Right lung (tissue), 5 donors: ENCODE data around the gene CAT. TPM values are rescaled to one million over a fixed set of nuclear protein-coding genes. Genes with fewer than 3 reads are reported as not detected.
"Not testable (repeated sequence)": the region's sequence is repeated elsewhere in the genome, so short reads cannot be mapped to it uniquely, and the experiment has no call there.

Source experiments
- DNase-seq, 2 donors: peaks; one replicate each; pipeline ENCODE4 v3.0.0-alpha.2; 2013
- polyA plus RNA-seq, 5 donors: library from polyadenylated mRNA; unstranded; fragments of 120-200 nt; gene quantifications; one replicate each; pipeline versions ENCODE4 v1.2.1 to v1.2.3, GENCODE V29; 2013; ENCODE audit warnings: inconsistent platforms in 1 of 5, low replicate concordance in 1 of 5; ENCODE audit not compliant: insufficient read length in 5 of 5, insufficient read depth in 1 of 5

CAT gene
- polyA plus RNA-seq, 5 donors: 186 to 238 (median 218) TPM

DNA sequence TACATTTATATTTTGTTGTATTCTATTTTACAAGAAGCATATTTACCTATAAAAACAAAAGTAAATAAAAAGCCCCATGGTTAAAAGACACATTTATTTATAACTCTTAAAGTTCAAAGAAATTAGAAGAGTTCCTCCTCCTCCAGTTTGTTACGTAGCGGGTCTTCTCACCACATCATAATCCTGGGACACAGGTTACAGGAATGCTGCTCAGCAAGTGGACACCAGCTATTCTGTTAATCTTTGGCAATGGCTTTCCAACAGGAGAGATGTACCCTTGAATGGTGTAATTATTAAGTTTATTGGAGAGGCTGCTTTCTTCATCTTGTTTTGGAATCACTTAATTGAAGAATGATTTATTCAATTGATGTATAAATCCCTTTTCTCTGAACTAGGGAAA is 19.6 kb upstream of the CAT start:
- no peak for DNase-seq

DNA sequence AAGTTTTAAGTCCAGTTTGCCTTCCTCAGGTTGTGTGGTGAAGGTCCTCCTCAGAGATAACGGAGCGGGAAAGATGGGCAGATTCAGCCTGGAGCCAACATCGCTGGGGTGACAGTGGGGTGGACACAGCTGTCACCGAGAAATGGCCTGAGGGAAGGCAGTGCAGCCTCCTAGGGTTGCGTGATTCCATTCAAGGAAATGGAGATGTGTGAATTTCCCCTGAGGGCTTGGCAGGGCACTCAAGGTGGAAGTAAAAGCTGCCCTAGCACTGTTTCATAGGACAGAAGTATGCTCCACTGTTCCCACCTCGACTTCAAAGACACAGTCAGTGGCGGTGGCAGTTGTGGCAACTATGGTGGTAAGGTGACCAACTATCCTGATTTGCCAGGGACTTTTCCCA is 15.4 kb upstream of the CAT start:
- DNase-seq: no peak

DNA sequence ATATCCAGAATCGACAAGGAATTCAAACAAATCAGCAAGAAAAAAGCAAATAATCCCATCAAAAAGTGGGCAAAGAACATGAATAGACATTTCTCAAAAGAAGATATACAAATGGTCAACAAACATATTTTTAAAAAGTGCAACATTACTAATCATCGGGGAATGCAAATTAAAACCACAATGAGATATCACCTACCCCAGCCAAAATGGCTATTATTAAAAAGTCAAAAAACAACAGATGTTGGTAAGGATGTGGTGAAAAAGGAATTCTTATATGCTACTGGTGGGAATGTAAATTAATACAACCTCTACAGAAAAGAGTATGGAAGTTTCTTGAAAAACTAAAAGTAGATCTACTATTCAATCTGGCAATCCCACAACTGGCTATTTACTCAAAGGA is 13.9 kb upstream of the CAT start:
- not testable (repeated sequence) for DNase-seq

DNA sequence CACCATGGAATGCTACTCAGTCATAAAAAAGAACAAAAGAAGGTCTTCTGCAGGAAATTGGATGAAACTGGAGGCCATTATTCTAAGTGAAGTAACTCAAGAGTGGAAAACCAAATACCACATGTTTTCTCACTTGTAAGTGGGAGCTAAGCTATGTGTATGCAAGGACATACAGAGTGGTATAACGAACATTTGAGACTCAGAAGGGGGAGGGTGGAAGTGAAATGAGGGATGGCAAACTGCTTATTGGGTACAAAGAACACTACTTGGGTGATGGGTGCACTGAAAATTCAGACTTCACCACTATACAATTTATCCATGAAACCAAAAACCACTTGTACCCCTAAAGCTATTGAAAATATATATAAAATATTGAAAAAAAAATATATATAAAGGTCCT is 13.4 kb upstream of the CAT start:
- no peak for DNase-seq

DNA sequence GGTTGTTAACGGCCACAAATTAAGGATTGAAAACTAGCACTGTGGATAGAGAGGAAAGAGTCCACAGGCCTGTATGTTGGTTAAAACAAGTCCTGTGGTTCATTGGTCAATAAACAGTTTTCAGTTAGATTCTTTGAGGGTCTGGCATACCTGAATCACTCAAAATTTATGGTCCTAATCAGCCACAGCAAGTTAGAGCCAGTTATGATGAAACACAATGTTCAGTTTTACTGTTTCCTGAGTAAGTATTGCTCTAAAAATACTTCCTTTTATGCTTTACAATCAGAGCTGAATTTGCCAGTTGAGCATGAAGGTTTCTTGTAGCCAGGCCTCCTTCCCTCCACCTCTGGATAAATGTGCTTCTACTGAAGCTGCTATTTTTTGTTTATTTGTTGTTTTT is 12.9 kb upstream of the CAT start:
- no peak for DNase-seq

DNA sequence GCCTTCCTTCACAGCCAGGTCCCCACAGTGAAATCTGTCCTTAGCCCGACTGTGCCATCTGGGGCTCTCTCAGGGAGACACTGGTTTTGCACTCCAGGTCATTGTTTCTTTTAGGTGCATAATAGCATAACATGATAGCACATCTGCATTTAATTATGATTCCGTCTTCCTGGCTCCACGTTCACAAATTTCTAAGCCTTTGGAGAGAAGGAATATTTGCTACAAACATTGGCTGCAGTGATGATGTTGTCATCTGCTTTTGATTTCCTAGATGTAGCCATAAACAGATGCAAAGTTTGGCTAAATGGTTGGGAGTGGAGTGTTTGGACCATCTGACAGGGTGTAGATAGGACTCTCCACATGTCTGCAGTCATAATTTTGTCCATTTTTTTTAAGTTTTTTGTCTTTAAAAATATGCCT is 12.0 kb upstream of the CAT start:
- DNase-seq: no peak

DNA sequence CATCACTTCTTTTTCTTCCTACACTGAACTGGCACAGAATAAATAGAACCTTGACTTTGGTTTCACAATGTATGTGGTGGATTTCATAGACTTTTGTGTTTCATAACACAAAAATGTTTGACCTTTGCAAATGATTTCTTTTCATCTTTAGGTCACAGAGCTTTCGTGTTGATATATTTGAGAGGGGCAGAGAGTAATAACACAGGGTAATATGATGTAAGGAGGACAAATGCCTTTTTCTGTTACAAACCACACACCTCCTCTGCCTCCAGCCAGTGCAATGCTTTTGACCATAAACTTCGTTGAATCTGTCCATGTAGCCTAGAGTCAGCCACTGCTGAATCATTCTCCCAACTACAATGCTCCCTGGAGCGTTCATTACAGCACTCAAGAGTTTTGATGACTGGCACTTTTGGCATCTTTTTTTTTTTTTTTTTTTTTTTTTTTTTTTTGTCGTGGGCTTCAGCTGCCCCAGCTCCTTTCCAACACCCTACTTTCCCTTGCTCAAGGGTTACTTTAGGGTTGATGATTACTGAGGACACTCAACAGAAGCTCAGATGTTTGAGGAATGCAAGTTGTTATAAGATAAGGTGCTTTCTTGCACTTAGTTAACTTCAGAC is 11.4 kb upstream of the CAT start:
- DNase-seq: peak in 1 of 2 donors; percentile 19

DNA sequence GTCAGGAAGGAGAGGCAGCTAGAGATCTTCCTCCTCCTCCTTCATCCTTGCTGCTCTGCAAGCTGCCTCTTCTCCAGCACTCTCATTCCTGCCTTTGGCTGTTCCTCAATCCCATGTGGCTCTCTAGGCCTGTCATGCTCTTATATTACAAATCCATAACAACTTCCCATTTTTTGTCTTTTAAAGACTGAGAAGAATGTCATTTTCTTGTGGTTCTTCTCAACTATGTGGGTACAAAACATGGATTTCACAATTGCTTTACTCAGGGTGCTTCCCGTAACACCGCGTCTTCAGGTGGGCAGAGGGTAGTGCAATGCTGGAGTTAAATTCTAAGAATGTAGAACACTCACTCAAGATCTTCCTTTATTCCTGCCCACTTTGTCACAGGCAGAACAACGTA is 6.8 kb upstream of the CAT start:
- DNase-seq: no peak

DNA sequence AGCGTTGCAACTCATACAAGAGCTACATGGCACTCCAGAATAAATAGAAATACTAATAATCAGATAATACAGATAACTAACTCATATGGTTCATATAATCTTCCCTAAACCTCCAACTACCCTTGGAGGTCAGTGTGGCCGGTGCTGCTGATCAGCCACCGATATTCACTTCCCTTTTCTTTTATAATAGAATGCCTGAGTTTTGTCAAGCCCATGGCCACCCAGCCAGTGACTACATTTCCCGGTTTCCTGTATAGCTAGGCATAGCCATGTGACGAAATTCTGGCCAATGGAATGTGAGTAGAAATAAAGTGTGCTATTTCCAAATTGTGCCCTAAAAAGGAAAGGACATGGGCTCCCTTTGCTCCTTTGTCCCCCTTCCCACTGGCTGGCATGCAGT is 5.9 kb upstream of the CAT start:
- no peak for DNase-seq

DNA sequence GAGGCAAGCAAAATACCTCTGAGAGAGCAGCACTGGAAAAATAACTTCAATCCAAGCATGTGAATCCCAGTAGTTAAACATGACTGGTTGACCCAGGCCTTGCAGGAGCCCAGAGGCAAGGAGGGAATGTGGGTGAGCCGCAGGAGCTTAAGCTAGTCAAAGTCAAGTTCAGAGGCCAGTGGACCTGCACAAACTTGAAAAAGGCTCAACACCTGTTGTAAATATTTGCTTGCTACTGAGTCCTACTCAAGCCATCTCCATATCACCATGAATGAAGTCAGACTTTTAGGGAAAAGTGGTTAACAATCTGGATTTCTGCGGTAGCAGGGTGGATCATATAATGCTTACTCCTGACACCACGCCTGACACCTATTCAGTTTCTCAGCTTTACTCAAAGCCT is 4.8 kb upstream of the CAT start:
- DNase-seq: no peak

DNA sequence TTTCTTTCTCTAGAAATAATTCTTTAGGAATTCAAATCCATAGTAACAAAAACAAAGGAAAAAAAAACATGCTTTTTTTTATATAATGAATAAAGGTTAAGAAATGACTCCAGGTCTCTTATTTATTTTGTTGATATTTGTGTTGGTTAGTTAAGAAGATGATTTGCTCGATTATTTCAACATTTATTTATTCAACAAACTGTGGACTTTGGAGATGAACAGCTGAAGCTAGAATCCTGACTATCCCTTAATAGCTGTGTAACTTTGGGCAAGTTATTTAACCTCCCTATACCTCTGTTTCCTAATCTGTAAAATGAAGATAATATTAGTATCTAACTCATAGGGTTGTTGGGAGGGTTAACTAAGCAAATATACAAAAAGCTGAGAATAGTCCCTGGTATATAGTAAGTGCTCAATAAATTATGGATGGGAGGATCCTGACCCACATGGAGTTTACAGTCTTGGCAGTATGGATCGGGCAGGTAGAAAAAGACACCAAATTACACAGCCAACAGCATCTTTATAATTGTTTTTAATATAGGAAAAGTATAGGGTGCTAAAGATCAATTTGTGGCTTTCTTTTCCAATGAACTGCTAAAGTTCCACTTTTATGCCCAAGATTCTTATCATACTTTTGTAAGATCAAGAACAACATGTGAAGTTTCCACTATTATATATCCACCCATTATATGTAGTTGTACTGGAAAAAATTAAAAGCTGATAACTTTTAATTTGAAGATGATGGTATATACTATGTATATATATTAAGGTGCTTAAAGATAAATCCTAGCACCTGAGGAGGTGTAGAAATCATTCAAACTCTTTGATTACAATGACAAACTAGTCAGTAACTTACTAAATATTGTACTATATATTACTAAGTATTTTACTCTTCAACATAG is 1.3 kb upstream of the CAT start:
- DNase-seq: no peak

DNA sequence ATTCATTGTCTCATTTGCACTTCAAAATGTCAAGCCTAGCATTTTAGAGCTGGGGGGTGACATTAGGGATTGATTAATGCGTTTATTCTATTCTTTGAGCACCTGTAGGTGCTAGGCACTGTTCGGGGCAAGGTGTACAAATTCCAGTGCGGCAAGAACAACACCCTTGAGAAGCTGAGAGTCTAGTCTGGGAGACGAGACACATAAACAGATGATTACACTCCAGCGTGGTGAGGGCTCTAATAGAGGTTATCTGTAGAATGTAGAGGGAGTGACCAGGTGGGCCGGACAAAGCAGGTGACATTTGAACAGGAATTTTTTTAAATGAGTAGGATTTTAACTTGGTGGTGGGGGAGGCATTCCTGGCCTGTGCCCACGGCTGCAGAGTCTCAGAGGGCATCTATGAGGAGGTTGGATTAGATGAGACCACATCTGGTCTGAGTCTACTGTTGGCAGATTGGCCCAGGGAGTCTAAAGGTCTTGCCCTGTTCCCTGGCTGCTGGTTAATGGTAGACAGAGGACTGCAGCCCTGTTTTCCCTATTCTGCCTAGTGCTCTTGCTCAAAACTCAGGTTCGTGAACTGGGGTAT is 970 bp downstream of the CAT start:
- DNase-seq: no peak

DNA sequence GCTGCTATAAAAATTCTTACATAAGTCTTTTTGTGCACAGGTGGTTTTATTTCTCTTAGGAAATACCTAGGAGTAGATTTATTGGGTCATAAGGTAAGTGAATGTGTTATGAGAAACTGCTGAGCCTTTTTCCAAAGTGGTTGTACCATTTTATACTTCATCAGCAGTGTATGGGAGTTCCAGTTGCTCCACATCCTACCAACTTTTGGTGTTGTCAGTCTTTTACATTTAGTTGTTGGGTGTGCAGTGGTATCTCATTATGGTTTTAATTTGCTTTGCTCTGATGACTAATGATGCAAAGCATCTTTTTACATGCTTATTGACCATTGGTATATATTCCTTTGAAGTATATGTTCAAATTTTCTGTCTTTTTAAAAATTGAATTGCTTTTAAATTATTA is 3.1 kb downstream of the CAT start:
- no peak for DNase-seq

DNA sequence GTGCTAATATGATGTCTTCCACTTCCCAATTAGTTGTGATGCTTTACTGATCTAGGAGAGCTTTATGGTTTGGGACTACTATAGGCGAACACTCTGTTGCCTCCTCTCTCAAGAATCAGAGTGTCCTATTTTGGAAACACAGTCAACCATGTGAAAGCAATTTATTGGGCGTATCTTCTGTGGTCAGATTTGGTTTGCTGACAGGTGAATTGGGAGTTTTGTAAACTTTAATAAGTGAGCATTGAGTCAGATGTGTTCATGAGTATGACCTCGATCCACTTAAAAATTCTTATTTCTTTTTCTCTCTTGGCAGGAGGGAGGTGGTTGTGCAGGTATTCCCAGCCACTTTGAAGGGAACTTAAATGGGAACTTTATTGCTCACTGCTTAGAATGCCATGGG is 4.4 kb downstream of the CAT start:
- DNase-seq: no peak

DNA sequence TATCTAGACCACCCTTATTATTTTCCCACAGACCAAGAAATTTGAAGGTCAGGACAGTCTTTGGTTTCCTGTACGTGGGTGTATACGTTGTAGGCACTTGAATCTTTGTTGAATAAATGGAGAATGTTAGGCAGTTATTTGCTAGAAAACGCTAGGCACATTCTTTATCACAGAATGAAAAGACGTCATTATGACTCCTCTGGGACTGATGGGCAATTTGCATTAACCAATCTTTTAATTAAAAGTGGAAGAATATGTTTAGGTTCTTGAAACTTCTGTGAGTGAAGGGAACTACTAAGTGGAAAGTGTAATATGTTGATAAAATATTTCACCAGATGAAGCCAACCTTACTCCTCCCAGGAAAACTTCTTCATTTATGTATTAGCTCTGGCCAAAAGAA is 5.7 kb downstream of the CAT start:
- no peak for DNase-seq

DNA sequence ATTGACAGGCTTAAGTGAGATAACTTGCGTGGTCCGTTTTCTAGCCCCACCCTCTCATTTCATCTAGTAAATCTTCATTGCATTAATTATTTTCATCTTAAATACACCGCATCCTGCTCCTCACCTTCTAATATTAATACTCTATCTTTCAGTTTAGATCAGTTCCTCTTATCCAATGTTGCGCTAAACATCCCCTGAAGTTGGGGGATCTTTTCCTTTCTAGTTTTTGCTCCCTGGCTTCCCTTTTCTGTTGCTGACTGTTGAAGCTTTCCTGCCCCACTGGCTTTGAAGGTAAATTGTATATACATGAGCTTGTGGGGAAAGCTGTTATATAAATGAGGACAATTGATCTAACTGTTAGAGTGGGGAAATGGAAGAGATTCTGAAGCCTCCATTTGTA is 7.2 kb downstream of the CAT start:
- no peak for DNase-seq

DNA sequence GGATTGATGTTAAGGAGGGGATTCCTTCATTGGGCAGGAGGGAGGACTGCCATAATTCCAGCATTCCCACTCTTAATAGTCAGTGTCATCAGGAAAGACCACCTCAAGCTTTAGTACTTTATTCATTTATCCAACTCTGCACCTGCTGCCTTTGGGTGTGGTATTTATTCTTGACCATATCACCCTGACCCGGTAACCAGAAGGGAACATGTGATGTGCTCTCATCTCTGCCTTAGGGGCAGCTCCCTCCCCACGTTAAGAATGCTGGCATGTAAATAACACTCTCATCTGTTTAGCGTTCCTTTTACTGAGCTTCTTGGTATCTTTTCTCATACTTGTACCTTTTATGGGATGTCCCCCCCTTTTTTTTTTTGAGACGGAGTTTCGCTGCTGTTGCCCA is 7.7 kb downstream of the CAT start:
- DNase-seq: no peak

DNA sequence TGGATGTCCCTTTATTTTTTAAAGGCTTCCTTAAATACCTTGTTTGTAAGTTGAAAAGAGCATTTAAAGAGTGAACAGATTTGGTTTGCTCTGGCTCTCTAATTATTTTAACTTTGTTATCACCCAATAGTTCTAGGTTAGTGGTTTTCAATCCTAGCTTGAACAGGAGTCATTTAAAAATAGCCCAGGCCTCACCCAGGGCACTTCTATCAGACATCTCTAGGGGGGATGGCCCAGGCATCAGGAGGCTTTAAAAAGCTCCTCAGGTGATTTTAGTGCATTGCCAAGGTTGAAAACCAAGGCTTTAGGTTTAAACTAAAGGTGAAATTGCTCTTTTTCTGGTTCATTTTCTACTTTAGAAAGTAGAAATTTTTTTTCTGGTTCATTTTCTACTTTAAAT is 8.3 kb downstream of the CAT start:
- no peak for DNase-seq

DNA sequence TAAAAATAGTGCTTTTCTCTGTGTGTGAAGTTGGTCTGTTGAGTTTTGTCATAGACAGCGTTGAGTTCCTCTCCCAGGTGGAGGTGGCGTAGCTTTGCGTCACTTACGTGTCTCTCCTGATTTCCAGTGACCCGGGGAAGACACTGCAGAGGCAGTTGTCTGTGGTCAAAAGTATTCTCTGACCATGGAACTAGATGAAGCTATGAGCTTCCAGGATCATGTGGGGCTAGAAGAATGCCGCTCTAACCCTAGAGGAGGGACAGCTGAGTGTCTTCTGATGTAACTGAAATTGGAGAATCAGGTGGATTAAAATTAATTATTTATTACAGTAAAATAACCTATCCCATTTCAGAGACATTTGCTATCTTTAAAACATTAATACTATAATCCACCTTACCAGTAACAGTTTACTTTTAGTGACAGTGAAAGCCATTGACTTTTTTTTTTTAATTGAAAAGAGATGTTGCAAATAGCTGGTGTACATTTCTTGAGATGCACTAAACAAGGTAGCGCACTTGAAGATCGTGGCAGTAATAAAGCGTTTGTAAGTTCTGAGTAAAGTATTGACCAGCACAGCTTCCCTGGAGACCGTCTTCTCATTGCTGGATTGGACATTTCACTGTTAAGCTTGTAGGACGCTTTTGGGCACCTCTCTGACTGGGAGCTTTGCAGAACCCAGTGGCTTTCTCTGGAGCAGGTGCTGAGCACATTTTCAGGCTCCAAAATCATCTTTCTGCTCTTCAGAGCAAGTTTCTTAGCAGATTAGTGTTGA is 9.7 kb downstream of the CAT start:
- no peak for DNase-seq

DNA sequence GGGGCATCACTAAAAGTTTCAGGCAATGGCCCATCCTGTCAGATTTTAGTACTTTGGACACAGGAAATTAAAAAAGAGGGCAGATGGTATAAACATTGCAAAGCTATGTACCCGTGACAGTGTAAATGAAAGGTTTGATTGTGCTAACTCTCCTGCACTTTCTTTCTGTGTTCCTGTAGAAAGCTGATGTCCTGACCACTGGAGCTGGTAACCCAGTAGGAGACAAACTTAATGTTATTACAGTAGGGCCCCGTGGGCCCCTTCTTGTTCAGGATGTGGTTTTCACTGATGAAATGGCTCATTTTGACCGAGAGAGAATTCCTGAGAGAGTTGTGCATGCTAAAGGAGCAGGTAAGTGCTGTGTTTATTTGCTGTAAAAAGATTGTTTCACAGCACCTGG is 10.3 kb downstream of the CAT start:
- no peak for DNase-seq

DNA sequence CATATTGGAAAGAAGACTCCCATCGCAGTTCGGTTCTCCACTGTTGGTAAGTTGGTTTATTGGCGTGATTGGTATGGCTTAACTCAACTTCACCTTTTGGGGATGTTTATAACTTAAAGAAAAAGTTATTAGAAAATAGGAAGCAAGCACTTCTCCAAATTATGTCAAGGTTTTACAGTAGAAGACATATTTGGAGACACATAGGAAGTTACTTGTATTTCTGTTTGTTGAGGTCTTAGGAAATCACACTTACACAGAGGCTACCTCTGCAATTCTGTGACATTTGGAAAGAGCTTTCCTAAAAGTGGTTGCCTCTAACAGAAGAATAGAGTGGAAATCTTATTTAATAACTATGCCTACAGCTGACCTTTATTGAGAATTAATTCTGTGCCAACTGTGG is 12.3 kb downstream of the CAT start:
- no peak for DNase-seq

DNA sequence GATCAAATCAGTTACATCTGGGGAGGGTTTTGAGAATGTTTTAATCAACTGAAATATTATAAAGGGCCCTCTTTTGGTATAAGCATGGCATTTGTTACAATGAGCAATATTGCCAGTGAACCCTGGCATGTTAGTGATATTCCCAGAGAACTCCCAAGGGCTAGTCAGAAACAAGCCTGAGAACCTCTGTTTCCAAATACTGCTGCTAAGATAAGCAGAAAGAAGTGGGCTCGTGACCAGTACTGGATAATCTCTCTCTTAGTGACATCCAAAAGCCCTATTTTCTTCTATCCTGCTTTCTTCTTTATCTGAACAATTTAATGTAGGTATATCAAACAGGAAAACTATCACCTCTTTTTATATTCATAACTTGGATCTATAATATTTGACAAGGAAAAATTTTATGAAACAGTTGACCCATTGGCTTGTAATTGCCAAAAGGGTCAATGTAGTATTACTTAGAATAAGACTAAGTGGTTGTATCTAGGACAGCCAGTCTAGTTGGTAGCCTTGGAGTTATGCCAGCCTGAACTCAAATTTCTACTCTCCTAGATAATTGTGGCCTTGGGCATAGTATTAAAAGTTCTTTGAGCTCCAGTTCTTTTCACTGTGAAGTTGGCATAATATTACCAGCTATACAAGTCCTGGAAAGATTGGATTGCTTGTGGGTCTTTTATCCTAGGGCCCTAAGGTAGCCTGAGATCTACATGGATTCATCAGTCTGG is 15.7 kb downstream of the CAT start:
- no peak for DNase-seq
